Activated CD4-positive, alpha-beta T cell treated with anti-CD3 and anti-CD28 coated beads, Interleukin-2, amount 50 U/mL, for 24 hours (primary cell): ENCODE data around the gene RIMKLB.
"Not testable (repeated sequence)": the region's sequence is repeated elsewhere in the genome, so short reads cannot be mapped to it uniquely, and the experiment has no call there.

ENCODE experiments used
- DNase-seq, 2 donors: peaks; one replicate each; pipeline ENCODE4 v3.0.0-alpha.2; 2020; ENCODE audit warnings: low read depth in 1 of 2, low spot score in 1 of 2

RIMKLB gene

GRCh38 chr12:8692573-8692972 is 5.2 kb upstream of the RIMKLB start:
- DNase-seq: no peak

- DNase-seq: no peak
Observed at GRCh38 chr12:8695116-8695515, 2.7 kb upstream of the RIMKLB start.

GRCh38 chr12:8696442-8697090 is 1.2 kb upstream of the RIMKLB start:
- no peak for DNase-seq

GRCh38 chr12:8697120-8697475 is 693 bp upstream of the RIMKLB start:
- no peak for DNase-seq

GRCh38 chr12:8698132-8698851 is 501 bp downstream of the RIMKLB start:
- DNase-seq: peak in 1 of 2 donors; percentile 28

GRCh38 chr12:8698879-8699278 is 1.1 kb downstream of the RIMKLB start:
- no peak for DNase-seq

- no peak for DNase-seq
Observed at GRCh38 chr12:8699714-8700113, 1.9 kb downstream of the RIMKLB start.

- DNase-seq: no peak
Observed at GRCh38 chr12:8701046-8701660, 3.4 kb downstream of the RIMKLB start.

GRCh38 chr12:8702159-8702558 is 4.4 kb downstream of the RIMKLB start:
- no peak for DNase-seq

- no peak for DNase-seq
Observed at GRCh38 chr12:8709124-8709830, 11.5 kb downstream of the RIMKLB start.

GRCh38 chr12:8712572-8712971 is 14.8 kb downstream of the RIMKLB start:
- DNase-seq: no peak

- DNase-seq: no peak
Observed at GRCh38 chr12:8722286-8722800, 24.6 kb downstream of the RIMKLB start.

GRCh38 chr12:8734873-8735381 is 37.1 kb downstream of the RIMKLB start:
- DNase-seq: no peak

- no peak for DNase-seq
Observed at GRCh38 chr12:8742501-8742900, 44.7 kb downstream of the RIMKLB start.

- not testable (repeated sequence) for DNase-seq
Observed at GRCh38 chr12:8743121-8743520, 45.3 kb downstream of the RIMKLB start.

- DNase-seq: not testable (repeated sequence)
Observed at GRCh38 chr12:8745631-8746030, 47.8 kb downstream of the RIMKLB start.

GRCh38 chr12:8746046-8746445 is 48.3 kb downstream of the RIMKLB start:
- no peak for DNase-seq

GRCh38 chr12:8760076-8760475 is 62.3 kb downstream of the RIMKLB start:
- DNase-seq: not testable (repeated sequence)

GRCh38 chr12:8762701-8763100 is 64.9 kb downstream of the RIMKLB start:
- DNase-seq: not testable (repeated sequence)

GRCh38 chr12:8766121-8766520 is 68.3 kb downstream of the RIMKLB start:
- not testable (repeated sequence) for DNase-seq

GRCh38 chr12:8770499-8770898 is 72.7 kb downstream of the RIMKLB start:
- DNase-seq: no peak
